Peyer's patch (tissue), 4 donors: Measurements from ENCODE around the gene NME7. TPM values are rescaled to one million over a fixed set of nuclear protein-coding genes. Genes with fewer than 3 reads are reported as not detected.

Experiments
- DNase-seq, 3 donors: peaks; one replicate each; pipeline ENCODE4 v3.0.0-alpha.2; 2017 to 2019
- H3K27ac ChIP-seq, 4 donors: fragments of 200-600 bp; sonication (generic); one replicate each; pipeline ENCODE4 v1.5.1; 2016 to 2019
- H3K27me3 ChIP-seq, 2 donors: fragments of 200-600 bp; sonication (generic); one replicate each; pipeline ENCODE4 v1.5.1; 2019
- H3K36me3 ChIP-seq, 3 donors: fragments of 200-600 bp; sonication (generic); one replicate each; pipeline ENCODE4 v1.5.1; 2016 to 2019
- H3K4me1 ChIP-seq, 4 donors: fragments of 200-600 bp; sonication (generic); one replicate each; pipeline ENCODE4 v1.5.1; 2016 to 2019
- H3K4me3 ChIP-seq, 4 donors: fragments of 200-600 bp; sonication (generic); 1 replicate in 3 of 4; 2 replicates in 1 of 4; pipeline ENCODE4 v1.5.1; 2016 to 2019; ENCODE audit warnings: mild to moderate bottlenecking in 1 of 4
- H3K9me3 ChIP-seq, 4 donors: fragments of 200-600 bp; sonication (generic); one replicate each; pipeline ENCODE4 v1.5.1; 2016 to 2019; ENCODE audit warnings: mild to moderate bottlenecking in 1 of 4
- POLR2A ChIP-seq, 2 donors: fragments of 450-650 bp; IDR thresholded peaks; one replicate each; pipeline ENCODE4 v1.5.1; 2017; ENCODE audit warnings: antibody characterized with exemption in 2 of 2, mild to moderate bottlenecking in 2 of 2, moderate library complexity in 2 of 2
- total RNA-seq, 4 donors: library from RNA; depleted of rRNA; stranded (reverse); fragments of >200 nt; gene quantifications; one replicate each; pipeline ENCODE4 v1.1.0, GENCODE V29; 2016
- TF ChIP-seq, protein P1 (sequence below), 6 experiments: fragments of 450-650 bp in 4 of 6; fragments of 200-600 bp in 2 of 6; sonication (generic) in 1 of 6; IDR thresholded peaks; one replicate each; pipeline ENCODE4 v1.5.1; 2017 to 2019; ENCODE audit warnings: antibody characterized with exemption in 6 of 6, mild to moderate bottlenecking in 3 of 6, moderate library complexity in 1 of 6

The NME7 gene
- total RNA-seq, 4 donors from 2014 or later: 3.3 to 12.7 (median 4.6) TPM

DNA sequence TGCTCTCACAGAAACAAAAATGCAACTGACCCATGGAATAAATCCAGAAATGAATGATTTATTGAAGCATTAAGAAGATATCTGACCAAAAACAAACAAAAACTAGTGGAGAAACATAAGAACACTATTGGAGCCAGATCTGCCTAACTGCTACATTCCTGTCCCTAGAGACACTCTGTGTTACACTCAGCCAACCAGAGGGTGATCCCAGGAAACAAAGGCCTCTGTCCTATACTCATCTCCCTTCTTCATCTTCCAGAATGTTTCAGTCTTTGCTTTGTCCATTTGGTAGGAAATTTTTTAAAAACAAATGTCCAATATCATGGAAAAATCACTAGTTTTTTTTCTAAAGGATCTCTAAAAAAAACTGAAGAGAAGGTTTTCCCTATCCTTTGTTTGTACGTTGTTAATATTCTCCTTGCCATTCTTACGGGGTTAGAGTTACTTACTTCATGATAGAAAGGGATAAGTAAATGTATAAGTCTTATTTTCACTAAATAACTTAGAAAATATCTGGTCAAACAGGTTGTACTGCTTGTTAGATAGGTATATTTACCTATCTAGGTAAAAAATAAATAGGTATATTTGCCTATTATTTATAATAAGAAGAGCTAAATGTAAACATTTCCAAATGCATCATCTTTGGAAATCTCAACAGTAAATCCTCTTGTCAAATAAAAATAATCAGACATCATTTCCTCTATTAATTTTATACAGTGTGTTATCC lies 59.1 kb downstream of the NME7 start:
- Histone ChIP-seq H3K36me3 (no peaks in the 10 kb centered on the region), H3K27ac (no peak overlapping the region), H3K9me3 (no peaks in the 10 kb centered on the region), H3K4me3 (no peak overlapping the region), H3K27me3 (no peaks in the 10 kb centered on the region), H3K4me1 (peaks cover 0 to 7% (median 0%) of the 10 kb centered on the region in 4 donors)
- DNase-seq: no peak
- TF ChIP-seq, protein P1, sequence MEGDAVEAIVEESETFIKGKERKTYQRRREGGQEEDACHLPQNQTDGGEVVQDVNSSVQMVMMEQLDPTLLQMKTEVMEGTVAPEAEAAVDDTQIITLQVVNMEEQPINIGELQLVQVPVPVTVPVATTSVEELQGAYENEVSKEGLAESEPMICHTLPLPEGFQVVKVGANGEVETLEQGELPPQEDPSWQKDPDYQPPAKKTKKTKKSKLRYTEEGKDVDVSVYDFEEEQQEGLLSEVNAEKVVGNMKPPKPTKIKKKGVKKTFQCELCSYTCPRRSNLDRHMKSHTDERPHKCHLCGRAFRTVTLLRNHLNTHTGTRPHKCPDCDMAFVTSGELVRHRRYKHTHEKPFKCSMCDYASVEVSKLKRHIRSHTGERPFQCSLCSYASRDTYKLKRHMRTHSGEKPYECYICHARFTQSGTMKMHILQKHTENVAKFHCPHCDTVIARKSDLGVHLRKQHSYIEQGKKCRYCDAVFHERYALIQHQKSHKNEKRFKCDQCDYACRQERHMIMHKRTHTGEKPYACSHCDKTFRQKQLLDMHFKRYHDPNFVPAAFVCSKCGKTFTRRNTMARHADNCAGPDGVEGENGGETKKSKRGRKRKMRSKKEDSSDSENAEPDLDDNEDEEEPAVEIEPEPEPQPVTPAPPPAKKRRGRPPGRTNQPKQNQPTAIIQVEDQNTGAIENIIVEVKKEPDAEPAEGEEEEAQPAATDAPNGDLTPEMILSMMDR (IDR thresholded peaks at IDR 0.05): no peak
- TF ChIP-seq POLR2A (IDR thresholded peaks at IDR 0.05): no peak

DNA sequence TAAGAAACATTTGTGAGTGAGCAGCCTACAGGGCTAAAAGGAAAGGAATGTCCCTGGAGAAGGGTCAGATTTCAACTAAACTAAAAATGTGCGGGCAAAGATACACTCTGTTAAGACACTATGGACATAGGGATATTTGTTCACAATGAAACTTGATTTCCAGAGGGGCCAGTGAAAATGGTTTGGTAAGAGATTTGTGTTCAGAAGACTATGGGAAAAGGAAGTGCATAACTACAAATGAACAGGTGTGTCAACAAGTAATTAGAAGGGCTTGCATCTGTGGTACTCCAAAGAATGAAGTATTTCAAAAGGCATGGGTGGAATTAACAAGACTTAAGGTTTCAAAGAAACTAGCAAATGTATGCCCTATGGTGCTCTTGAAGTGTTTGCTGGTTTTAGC lies 60.4 kb downstream of the NME7 start:
- DNase-seq: no peak
- no peak overlapping the region for H3K27ac ChIP-seq
- TF ChIP-seq, protein P1 (IDR thresholded peaks at IDR 0.05): no peak
- TF ChIP-seq POLR2A (IDR thresholded peaks at IDR 0.05): no peak
- H3K36me3 ChIP-seq: no peaks in the 10 kb centered on the region
- H3K4me1 ChIP-seq: peaks cover 0 to 4% (median 0%) of the 10 kb centered on the region in 4 donors
- H3K9me3 ChIP-seq: no peaks in the 10 kb centered on the region
- no peak overlapping the region for H3K4me3 ChIP-seq
- H3K27me3 ChIP-seq: no peaks in the 10 kb centered on the region

DNA sequence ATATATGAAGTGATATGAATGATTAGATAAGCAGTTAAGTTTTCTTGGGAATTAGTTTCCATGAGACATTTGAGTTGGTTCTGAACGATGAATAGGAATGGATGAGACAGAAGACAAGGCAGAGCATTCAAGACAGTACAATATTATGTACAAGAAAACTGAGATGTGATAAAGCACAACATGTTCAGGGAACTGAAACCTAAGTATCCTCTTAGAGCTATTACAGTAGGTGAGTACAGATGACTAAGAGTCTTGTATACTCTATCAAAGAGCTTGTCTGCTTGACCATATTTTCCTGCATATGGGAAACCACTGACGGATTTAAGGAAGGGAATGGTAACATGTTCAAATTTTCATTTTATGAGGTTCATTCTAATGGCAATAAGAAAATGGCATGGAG lies 61.6 kb downstream of the NME7 start:
- Histone ChIP-seq H3K27ac (no peak overlapping the region), H3K4me1 (no peaks in the 10 kb centered on the region), H3K36me3 (no peaks in the 10 kb centered on the region), H3K4me3 (no peak overlapping the region), H3K9me3 (no peaks in the 10 kb centered on the region), H3K27me3 (no peaks in the 10 kb centered on the region)
- no peak for DNase-seq
- TF ChIP-seq POLR2A (IDR thresholded peaks at IDR 0.05): no peak
- TF ChIP-seq, protein P1 (IDR thresholded peaks at IDR 0.05): no peak

DNA sequence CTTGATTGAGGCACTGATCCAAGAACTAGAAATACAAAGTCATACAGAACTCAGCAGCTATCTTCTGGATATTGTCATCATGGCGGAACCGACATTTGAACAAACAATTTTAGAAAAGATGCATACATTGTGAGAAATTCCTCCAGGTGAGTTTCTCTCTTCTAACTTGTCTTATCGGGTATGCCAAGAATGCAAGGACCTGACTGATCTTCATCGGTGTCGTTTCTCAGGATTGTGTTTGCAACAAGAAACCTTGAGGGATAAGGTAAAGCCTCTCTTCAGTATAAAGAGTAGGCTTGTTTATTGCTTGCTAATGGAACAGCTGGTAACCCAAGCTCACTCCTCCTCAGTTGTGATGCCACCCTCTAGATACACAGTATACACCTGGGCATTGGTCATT lies 62.2 kb downstream of the NME7 start:
- no peak overlapping the region for H3K27ac ChIP-seq
- DNase-seq: no peak
- no peaks in the 10 kb centered on the region for H3K36me3 ChIP-seq
- no peaks in the 10 kb centered on the region for H3K27me3 ChIP-seq
- TF ChIP-seq POLR2A (IDR thresholded peaks at IDR 0.05): no peak
- TF ChIP-seq, protein P1 (IDR thresholded peaks at IDR 0.05): no peak
- no peaks in the 10 kb centered on the region for H3K9me3 ChIP-seq
- H3K4me3 ChIP-seq: no peak overlapping the region
- H3K4me1 ChIP-seq: no peaks in the 10 kb centered on the region

DNA sequence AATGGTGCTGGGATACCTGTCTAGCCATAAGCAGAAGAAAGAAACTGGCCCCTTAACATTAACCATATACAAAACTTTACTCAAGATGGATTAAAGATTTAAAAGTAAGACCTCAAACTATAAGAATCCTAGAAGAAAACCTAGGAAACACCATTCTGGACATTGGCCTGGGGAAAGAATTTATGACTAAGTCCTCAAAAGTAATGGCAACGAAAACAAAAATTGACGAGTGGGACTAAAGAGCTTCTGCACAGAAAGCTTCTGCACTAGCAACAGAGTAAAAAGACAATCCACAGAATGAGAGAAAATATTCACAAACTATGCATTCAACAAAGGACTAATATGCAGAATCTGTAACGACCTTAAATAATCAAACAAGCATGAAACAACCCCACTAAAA lies 66.7 kb downstream of the NME7 start:
- DNase-seq: no peak
- Histone ChIP-seq H3K4me1 (no peaks in the 10 kb centered on the region), H3K27me3 (no peaks in the 10 kb centered on the region), H3K36me3 (no peaks in the 10 kb centered on the region), H3K27ac (no peak overlapping the region), H3K9me3 (no peaks in the 10 kb centered on the region), H3K4me3 (no peak overlapping the region)
- TF ChIP-seq POLR2A (IDR thresholded peaks at IDR 0.05): no peak
- TF ChIP-seq, protein P1 (IDR thresholded peaks at IDR 0.05): no peak
